Transverse colon (tissue), 4 donors: ENCODE results near the gene RCAN3.

Source experiments
- CTCF ChIP-seq, 5 experiments: fragments of 200-600 bp in 3 of 5; fragments of 450-650 bp in 2 of 5; sonication (generic) in 3 of 5; IDR thresholded peaks; 1 replicate in 2 of 5; 2 replicates in 3 of 5; pipeline ENCODE4 v1.5.1; 2016 to 2017; ENCODE audit warnings: antibody characterized with exemption in 5 of 5, inconsistent platforms in 3 of 5, mild to moderate bottlenecking in 2 of 5, moderate library complexity in 1 of 5
- POLR2A ChIP-seq: fragments of 450-650 bp; IDR thresholded peaks from one replicate; pipeline ENCODE4 v1.6.1; 2016; ENCODE audit warnings: antibody characterized with exemption, mild to moderate bottlenecking, moderate library complexity
- POLR2AphosphoS5 ChIP-seq, 3 donors: sonication (generic); formaldehyde crosslinking; IDR thresholded peaks; one replicate each; pipeline ENCODE4 v1.6.1; 2016; ENCODE audit warnings: antibody characterized with exemption in 3 of 3

DNA sequence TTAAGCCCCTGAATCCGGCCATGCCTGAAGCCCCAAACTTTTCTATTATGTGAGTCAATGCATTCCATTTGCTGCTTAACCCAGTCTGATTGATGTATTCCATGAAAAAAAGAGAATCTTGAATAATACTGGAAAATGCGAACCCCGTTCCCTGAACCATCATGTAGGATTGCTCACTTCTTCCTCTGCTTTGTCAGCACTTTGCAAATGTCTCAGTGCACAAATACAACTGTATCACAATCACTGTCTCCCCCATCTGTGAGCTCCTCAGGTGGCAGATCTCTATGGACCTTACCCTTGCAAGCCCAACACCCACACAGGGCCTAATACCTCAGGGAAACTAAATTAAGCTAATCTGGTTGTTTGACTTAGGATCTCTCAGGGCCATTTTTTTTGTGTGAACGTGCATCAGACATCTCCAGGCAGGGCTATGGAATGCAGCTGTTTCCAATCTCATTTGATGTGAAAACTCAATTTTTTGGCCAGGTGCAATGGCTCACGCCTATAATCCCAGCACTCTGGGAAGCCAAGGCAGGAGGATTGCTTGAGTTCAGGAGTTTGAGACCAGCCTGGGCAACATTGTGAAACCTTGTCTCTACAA is 2.1 kb upstream of the RCAN3 start:
- TF ChIP-seq CTCF (IDR thresholded peaks at IDR 0.05) (no peak), POLR2A (no peak), POLR2AphosphoS5 (IDR thresholded peaks at IDR 0.05) (no peak)
